ENCODE data around the gene ARHGEF2.

GRCh38 chr1:155971910-155972809 is 6.2 kb downstream of the ARHGEF2 start:
- TF ChIP-seq CTCF (IDR thresholded peaks at IDR 0.05): no peak
- TF ChIP-seq POLR2A (IDR thresholded peaks at IDR 0.05): no peak
